Endometrium (tissue), 2 donors: ENCODE results near the gene LDHAL6B.

ENCODE experiments used
- FAIRE-seq: peaks from 2 replicates; lab custom pipeline; 2012; peaks lifted over from hg19 to GRCh38; lab: Jason Lieb, UNC
- donor health status: control.
- donor health status: control.

The LDHAL6B gene

GRCh38 chr15:59177317-59177660 lies 29.4 kb upstream of the LDHAL6B start:
- no peak for FAIRE-seq

DNA sequence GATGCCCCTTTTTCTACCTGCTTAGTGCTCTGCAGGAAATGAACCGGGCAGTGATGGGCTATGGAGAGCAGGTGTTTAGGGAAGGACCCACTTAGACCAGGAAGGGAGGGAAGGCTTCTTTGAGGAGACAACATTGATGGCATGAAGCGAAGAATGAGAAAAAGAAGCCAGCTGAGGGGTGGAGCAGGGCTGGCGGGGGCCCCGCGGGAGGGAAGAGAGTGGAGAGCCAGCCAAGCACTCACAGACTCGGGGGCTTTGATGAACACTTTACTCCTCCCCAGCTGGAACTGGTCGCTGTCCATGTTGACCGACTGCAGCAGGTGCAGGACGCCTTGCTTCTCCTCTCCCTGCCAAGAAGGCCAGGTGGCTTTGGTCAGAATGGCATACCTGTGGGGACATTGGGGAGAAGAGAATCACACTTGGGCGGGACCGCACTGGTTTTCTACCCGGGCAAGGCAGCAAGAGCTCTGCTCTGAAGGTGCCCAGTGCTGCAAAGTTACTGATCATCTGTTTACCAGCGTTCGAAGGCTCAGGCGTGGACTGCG lies 28.4 kb upstream of the LDHAL6B start:
- FAIRE-seq = no peak

GRCh38 chr15:59179717-59180116 lies 26.9 kb upstream of the LDHAL6B start:
- no peak for FAIRE-seq

DNA sequence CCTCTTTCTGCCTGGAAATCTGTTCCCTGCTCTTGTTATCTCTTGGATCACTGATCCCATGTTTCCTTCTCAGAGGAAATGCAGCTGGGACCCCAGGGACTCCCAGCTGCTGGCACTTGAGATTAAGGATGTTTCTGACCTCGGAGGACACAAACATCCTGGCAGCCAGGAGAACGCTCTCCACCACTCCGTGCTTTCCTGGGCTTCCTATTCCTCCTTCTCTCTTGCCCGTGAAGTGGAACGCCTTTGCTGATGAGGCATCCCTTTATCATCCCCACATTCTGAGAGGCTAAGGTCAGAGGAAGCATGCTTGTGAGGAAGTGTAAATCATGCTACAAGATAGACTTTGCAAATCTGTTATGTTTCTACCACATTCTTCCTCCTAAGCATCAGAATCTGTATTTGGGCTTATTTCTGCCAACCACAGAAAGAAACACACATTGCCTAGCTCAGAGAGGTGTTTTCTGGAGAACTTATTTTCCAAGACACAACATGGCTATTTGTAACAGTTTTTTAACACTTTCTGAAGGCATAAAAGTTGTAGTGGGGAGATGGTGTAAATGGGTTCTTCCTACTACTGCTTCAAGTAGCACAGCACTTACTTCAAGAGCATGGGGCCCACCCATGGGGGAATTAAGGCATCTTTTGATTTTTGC lies 25.6 kb upstream of the LDHAL6B start:
- no peak for FAIRE-seq

DNA sequence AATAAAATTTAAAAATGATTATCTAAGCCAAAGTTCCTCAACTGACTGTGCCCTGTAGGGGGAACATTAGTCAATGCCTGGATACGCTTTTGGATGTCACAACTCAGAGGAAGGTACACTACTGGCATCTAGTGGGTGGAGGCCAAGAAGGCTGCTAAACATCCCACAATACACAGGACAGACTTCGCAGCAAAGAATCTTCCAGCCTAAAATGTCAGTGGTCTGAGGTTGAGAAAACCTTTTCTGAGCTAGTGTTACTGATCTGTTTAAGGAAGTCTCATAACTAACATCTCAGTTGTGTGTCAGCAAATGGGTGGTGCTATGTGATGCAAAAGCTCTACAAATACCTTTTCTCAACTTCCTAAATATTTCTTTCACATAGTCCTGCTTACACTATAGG lies 20.9 kb upstream of the LDHAL6B start:
- FAIRE-seq = no peak

GRCh38 chr15:59186501-59186900 lies 20.1 kb upstream of the LDHAL6B start:
- no peak for FAIRE-seq

DNA sequence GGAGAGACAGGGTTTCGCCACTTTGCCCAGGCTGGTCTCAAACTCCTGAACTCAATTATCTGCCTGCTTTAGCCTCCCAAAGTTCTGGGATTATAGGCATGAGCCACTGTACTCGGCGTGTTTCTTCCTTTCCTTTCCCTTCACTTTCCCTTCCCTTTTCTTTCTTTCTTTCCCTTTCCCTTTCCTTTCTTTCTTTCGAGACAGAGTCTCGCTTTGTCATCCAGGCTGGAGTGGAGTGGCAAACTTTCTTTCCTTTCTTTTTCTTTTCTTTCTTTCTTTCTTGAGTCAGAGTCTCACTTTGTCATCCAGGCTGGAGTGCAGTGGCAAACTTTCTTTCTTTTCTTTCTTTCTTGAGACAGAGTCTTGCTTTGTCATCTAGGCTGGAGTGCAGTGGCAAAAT lies 17.4 kb upstream of the LDHAL6B start:
- no peak for FAIRE-seq

GRCh38 chr15:59190291-59190690 lies 16.4 kb upstream of the LDHAL6B start:
- no peak for FAIRE-seq

GRCh38 chr15:59191855-59192237 lies 14.8 kb upstream of the LDHAL6B start:
- FAIRE-seq = no peak

DNA sequence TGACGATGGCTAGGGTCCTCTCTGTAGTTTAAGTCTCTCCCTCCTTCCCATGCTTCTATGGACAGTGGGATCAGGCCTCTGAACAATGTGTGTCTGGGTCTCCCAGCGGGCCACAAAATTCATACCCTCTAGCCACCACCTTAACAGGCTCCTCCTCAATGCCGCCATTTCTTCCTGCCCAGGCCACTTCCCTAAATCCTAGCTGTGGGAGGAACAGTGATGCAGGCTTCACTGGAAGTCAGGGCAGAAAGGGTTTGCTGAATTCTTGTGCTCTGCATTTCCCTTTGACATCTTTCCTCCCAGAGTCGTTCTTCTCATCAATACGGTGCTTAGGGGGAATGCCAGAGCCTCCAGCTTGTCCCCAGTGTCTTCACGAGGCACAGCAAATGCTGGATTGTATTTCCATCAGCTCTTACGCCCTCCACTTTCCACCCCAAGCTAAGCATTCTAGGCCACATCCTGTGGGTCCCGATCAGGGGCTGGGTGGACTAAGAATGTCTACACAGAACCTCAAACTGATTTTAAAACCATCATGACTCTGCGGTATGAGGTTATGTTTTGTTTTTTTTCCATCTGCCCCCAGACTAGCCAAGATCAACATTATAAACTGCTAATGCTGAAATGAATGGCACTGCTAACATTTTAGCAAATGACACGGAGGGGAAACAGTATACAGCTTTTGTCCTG lies 11.9 kb upstream of the LDHAL6B start:
- no peak for FAIRE-seq

- no peak for FAIRE-seq
Observed at GRCh38 chr15:59196416-59196815, 10.2 kb upstream of the LDHAL6B start.

DNA sequence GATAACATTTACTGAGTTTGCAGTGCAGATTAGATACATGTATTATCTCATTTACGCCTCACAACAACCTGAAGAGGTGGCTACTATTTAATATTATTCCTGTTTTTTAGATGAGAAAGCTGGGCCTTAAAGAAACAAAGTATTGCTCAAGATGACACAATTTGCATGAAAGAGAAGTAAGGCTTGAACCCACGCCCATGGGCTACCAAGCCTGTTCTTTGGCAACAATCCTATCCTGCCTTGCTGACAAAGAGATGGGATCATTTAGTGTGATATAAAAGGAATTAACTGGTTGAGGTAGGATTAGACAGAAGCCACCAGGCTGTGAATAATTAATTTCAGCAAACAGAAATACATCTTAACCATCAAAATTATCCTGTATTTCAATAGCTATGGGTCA lies 9.2 kb upstream of the LDHAL6B start:
- FAIRE-seq = no peak

DNA sequence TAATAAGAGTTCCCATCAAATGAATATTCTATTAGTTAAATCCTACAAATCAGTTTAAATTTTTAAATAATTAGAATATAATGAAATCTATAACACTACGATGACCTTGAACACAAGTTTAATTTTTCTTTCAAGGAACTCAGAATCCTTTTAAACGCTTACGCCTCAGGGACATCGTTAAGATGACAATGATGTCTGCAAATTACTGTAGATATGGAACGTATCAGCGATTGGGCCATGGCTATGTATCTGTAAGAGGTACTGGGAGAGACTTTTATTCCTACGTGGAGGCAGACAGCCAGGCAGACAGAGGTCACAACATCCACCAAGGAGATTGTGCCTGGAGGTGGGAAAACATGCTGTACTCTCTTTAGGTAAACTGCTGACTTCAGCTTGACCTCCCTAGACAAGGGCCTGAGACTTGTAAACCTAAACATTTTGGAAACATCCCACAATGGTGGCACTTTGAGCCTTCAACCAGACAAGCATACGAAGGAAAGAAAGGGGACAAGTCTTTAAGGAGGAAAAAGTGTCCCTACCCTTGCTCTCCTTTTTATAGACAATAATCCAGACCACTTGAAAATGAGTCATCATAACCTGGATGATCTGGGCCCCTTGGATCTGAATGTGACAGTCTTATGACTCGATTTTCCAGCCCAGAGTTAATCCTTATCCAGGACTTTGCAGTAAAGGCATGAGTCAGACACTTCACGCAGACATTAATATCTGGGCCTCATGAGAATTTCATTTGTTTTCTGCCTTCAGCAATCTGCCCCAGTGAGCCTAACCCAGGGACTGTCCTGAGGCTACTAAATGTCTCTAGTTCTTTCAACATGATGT lies 6.8 kb upstream of the LDHAL6B start:
- FAIRE-seq = no peak

DNA sequence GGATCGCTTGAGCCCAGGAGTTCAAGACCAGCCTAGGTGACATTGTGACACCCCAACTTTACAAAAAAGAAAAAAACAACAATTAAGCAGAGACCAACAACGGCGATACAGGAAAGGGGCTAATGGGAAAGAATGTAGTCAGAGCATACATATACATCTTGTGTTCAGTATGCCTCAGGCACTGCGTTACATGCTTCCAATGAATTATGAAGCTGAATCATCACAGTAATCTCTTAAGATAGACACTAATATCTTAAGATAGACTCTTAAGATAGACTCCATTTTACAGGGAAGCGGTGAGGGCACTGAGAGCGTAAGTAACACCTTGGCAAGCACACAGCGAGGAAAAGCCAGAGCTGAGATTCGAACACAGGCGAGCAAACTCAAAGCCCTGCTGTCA lies 6.1 kb upstream of the LDHAL6B start:
- no peak for FAIRE-seq

GRCh38 chr15:59203008-59203407 lies 3.6 kb upstream of the LDHAL6B start:
- FAIRE-seq = no peak

DNA sequence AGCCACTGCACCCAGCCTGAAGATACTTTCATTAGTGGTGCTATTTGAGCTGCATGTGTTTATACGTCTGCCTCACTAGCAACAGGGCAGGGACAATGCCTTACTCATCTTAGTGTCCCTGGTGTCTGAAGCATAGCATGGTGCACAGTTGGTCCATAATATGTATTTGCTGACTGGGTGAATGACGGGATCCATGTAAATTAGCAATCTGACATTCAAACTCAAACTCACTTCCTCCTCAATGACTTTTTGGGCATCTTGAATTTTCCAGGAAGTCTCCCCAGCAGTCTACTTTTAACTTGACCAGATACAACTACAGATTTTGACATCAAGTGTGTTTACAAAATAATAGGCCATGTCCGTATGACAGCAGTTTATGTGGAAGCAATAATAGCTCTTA lies 3.0 kb upstream of the LDHAL6B start:
- no peak for FAIRE-seq

- FAIRE-seq = no peak
Observed at GRCh38 chr15:59205839-59206622, 612 bp upstream of the LDHAL6B start.

DNA sequence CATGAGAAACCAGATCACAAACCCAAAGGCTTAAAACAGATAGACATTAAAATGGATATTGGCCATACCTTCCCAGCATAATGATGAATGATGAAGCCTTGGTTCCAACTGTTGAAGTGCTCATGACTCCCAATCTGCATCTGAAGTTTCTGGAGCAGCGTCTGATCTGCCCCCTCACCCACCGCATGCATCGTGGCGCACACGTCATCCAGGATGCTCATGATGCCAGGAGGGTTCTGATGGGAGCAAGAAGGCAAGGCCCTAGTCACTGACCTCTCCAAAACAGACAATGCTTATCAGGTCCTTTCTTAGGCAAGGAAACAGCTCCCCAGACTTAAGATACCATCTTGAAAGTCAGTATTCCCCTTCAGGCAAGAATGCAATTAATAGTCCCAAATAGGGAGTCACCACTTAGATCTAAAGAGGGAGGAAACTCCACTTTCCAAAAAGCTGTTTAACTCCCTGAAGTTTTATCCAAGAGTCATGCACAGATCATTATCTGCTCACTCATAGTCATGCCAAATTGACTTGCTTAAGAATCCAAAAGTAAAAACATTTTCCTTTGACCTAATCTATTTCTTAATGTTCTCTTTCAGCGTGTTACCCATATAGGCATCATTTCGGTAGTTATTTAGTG lies 2.1 kb downstream of the LDHAL6B start:
- peak; percentile 90 for FAIRE-seq

GRCh38 chr15:59210186-59210585 lies 3.5 kb downstream of the LDHAL6B start:
- FAIRE-seq = no peak

GRCh38 chr15:59216911-59217310 lies 10.3 kb downstream of the LDHAL6B start:
- FAIRE-seq = no peak

DNA sequence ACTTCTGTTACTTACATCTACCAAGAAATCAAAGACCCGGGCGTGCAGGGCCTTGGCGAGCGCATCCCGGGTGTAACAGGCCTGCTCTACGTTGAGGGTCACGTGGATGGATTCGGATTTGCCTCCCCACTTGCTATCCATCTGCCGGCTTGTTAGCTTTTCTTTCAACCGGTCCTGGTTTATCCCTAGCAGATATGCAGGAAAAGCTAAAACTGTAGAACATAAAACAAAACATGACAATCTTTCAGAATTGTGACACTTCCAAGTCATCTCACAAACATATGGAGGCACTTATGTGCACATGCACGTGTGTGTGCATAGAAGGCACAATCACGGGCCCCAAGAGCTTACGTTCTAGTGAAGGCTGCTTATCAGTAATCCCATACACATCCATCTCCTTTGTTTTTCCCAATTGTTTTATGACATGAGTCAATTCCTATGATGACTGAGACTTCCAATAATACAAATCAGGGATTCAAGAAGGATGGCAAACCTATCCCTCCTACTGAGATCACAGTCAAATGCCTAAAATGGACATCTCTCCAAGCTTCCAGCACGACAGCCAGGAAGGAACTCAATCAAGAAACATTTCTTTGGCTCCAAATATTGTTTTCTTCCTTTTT lies 11.3 kb downstream of the LDHAL6B start:
- FAIRE-seq = no peak
